GM12873 (cell line): ENCODE data around the gene MGAT1.
A peak's percentile ranks its signal among the peaks of the same experiment; 100 is the strongest.

ENCODE experiments used
- TF ChIP-seq, protein P1 (sequence below): IDR thresholded peaks from 2 replicates; pipeline ENCODE4 v1.5.1; 2012; ENCODE audit warnings: low read depth, mild to moderate bottlenecking, moderate library complexity, low read length, control low read depth; ENCODE audit not compliant: insufficient read depth; ENCODE audit errors: missing control alignments

The MGAT1 gene

GRCh38 chr5:180790524-180790923 is 12.1 kb downstream of the MGAT1 start:
- TF ChIP-seq, protein P1, sequence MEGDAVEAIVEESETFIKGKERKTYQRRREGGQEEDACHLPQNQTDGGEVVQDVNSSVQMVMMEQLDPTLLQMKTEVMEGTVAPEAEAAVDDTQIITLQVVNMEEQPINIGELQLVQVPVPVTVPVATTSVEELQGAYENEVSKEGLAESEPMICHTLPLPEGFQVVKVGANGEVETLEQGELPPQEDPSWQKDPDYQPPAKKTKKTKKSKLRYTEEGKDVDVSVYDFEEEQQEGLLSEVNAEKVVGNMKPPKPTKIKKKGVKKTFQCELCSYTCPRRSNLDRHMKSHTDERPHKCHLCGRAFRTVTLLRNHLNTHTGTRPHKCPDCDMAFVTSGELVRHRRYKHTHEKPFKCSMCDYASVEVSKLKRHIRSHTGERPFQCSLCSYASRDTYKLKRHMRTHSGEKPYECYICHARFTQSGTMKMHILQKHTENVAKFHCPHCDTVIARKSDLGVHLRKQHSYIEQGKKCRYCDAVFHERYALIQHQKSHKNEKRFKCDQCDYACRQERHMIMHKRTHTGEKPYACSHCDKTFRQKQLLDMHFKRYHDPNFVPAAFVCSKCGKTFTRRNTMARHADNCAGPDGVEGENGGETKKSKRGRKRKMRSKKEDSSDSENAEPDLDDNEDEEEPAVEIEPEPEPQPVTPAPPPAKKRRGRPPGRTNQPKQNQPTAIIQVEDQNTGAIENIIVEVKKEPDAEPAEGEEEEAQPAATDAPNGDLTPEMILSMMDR = no peak

- TF ChIP-seq, protein P1 = peak; percentile 14
Observed at GRCh38 chr5:180790020-180790419, 12.6 kb downstream of the MGAT1 start.

DNA sequence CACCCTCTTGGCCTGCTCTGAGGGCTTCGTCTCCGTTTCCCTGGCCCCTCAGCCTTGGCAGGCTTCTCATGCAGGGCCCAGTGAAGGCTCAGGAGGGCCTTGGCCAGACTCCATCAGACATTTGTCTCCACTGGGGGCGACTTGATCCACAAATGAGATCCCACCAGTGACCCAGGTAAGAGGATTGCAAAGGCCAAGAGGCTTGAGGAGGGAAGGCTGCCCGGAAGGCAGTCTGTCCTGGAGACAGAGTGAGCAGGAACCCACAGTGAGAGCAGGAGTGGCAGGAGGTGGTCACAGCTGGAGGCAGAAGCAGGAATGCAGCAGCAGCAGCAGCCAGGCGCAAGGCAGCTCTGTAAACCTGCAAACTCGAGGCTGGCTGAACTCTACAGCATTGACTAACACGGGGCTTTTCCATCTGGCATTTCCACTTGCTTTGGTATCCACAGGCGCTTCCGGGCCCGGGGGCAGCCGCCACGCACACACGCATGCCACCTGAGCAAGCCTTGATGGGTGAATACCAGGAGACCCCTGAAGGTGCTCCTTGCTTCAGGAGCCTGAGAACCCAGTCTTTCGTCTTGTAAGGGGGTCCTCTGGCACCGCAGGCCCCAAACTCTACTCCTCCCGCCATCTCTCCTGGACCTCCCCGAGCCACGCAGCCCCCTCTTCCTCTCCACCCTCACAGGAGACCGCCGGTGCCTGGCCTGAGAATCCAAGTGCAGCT is 14.7 kb downstream of the MGAT1 start:
- TF ChIP-seq, protein P1 = no peak

- TF ChIP-seq, protein P1 = no peak
Observed at GRCh38 chr5:180786531-180787398, 15.8 kb downstream of the MGAT1 start.

DNA sequence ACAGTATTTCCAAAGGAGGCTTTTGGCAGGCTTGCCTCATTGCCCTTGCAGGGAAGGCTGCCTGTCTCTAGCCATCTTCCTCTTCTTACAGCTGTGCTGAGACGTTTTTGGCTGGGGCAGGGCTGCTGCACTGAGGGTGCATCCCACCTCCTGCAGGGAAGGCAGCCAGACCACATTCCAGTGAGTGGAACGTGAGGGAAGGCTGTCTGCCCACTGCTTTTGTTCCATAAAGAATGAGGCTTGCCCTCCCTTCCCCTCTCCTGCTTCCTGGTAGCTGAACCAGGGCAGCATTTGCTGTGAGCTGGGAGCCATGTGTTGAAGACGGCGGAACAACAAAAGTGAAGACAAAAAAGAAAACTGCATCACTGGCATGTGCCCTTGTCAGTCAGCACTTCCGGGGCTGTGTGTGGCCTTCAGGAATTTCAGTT is 16.8 kb downstream of the MGAT1 start:
- TF ChIP-seq, protein P1 = no peak

DNA sequence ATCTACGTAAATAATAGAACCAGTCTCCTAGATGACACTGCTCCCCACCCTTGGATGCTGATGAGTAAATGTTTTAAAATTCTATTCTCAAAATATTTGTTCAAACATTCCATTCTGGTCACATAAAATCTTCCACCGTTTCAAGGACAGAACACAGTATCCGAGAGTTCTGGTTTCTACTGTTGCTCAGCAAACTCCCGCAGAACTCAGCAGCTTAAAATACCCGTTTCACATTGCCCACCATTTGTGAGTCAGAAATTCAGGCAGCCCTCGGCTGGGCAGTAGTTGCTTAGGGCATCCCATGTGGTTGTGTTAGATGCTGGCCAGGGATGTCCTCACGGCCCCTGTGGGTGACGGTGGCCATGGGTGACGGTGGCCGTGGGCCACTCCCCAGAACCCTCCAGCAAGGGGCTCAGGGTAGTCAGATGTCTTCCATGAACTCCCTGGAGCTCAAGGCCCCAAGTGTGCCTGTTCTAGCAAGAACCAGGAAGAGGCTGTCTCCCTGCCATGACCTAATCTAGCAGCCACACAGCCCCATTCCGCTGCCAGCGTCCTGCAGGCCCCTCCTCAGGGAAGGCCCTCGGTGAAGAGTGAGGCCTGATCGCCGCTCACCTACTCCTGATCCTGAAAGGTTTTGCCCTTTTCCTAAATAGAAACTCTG is 17.4 kb downstream of the MGAT1 start:
- TF ChIP-seq, protein P1 = no peak
